Caco-2 (cell line): ENCODE data around the gene SPHK2. TPM values are rescaled to one million over a fixed set of nuclear protein-coding genes. Genes with fewer than 3 reads are reported as not detected.
A peak's percentile ranks its signal among the peaks of the same experiment; 100 is the strongest.

Experiments used
- BruUV-seq: library from RNA; stranded (reverse); fragments of 400-500 nt; replicated peaks from 2 replicates; lab custom pipeline; 2021; lab: Mats Ljungman, UMichigan
- CTCF ChIA-PET: fragments of 300-600 bp; sonication (Branson Sonifier 250); formaldehyde crosslinking; loops from one replicate; lab custom pipeline; 2022; ENCODE audit warnings: antibody characterized with exemption; lab: Charles Lee
- POLR2A ChIA-PET: fragments of 300-600 bp; sonication (Branson Sonifier 250); formaldehyde crosslinking; loops from one replicate; lab custom pipeline; 2022; ENCODE audit warnings: antibody characterized with exemption; lab: Charles Lee
- DNase-seq, 2 experiments: peaks; one replicate each; pipeline versions ENCODE4 v3.0.0 to v3.0.0-alpha.2; 2020 to 2022
- H3K27me3 ChIP-seq: replicated peaks from 2 replicates; pipeline ENCODE4 v1.6.0; 2011; ENCODE audit warnings: low read length; ENCODE audit not compliant: control insufficient read depth, insufficient read depth
- H3K36me3 ChIP-seq: 2 replicates; pipeline ENCODE4 v1.5.1; 2011; ENCODE audit warnings: low read length; ENCODE audit not compliant: control insufficient read depth, insufficient read depth
- H3K4me1 ChIP-seq: fragments of 250-450 bp; sonication (Bioruptor Pico); 2 replicates; pipeline ENCODE4 v1.5.1; 2020; ENCODE audit warnings: mild to moderate bottlenecking
- H3K4me3 ChIP-seq: 2 replicates; pipeline ENCODE4 v1.5.1; 2011; ENCODE audit warnings: low read depth, mild to moderate bottlenecking, control low read depth, low read length
- H3K9me3 ChIP-seq: fragments of 250-450 bp; sonication (Bioruptor Pico); 2 replicates; pipeline ENCODE4 v1.5.1; 2020; ENCODE audit warnings: mild to moderate bottlenecking, moderate library complexity
- H3K27ac Mint-ChIP-seq: one replicate; pipeline ENCODE4 v1.8.0; 2022; ENCODE audit warnings: mixed read lengths; ENCODE audit not compliant: unreplicated experiment
- H3K27me3 Mint-ChIP-seq: one replicate; pipeline ENCODE4 v1.8.0; 2022; ENCODE audit warnings: mixed read lengths; ENCODE audit not compliant: insufficient read depth, unreplicated experiment
- H3K36me3 Mint-ChIP-seq: one replicate; pipeline ENCODE4 v1.8.0; 2022; ENCODE audit warnings: mild to moderate bottlenecking, mixed read lengths; ENCODE audit not compliant: insufficient read depth, unreplicated experiment
- H3K4me1 Mint-ChIP-seq: one replicate; pipeline ENCODE4 v1.8.0; 2022; ENCODE audit warnings: low read depth, mixed read lengths; ENCODE audit not compliant: unreplicated experiment
- H3K4me3 Mint-ChIP-seq: one replicate; pipeline ENCODE4 v1.8.0; 2022; ENCODE audit warnings: mild to moderate bottlenecking, moderate library complexity, mixed read lengths; ENCODE audit not compliant: unreplicated experiment
- H3K9me3 Mint-ChIP-seq: one replicate; pipeline ENCODE4 v1.8.0; 2022; ENCODE audit warnings: mixed read lengths; ENCODE audit not compliant: unreplicated experiment
- intact Hi-C: fragments of 100-400 bp; cut with micrococcal nuclease; formaldehyde crosslinking; loops from one replicate; pipeline ENCODE4 v1.10.0; 2022; ENCODE audit not compliant: unreplicated experiment
- total RNA-seq: library from RNA; stranded (reverse); gene quantifications from 2 replicates; pipeline ENCODE4 v1.2.3, GENCODE V29; 2022
- TF ChIP-seq, protein P1 (sequence below), 2 experiments: fragments of 200-600 bp in 1 of 2; IDR thresholded peaks; 1 replicate in 1 of 2; 2 replicates in 1 of 2; pipeline versions ENCODE4 v1.5.1 to v1.8.0; 2011 to 2022; ENCODE audit warnings: antibody characterized with exemption in 1 of 2, control low read depth in 1 of 2, inconsistent platforms in 1 of 2, low read depth in 1 of 2, low read length in 1 of 2, mild to moderate bottlenecking in 1 of 2, moderate library complexity in 1 of 2; ENCODE audit not compliant: insufficient read depth in 1 of 2, severe bottlenecking in 1 of 2, unreplicated experiment in 1 of 2

Gene SPHK2
- total RNA-seq, 1 experiment from 2014 or later = 140 TPM

DNA sequence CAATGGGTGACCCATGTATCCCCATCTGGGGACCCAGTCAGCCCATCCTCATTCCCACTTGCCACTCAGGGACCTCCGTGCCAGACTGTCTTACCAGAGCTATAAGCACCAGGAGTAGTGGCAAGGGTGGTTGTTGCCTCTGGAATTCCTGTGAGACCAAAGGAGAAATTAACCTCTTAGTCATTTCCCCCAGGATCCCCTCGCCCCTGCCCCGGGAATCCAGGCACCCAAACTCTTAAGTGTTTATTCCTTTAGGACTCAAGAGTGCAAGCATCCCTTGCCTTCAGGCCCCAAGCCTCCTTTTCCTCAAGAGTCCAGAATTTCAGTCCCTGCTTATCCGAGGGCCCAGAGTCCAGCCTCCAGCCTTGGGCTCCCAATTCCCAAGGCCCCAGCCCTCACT, 44.4 kb downstream of the SPHK2 start:
- DNase-seq = no peak
- ChIA-PET CTCF (no interaction called here), POLR2A (no interaction called here)
- Histone ChIP-seq H3K9me3 (no peaks in the 10 kb centered on the region), H3K4me3 (no peak overlapping the region), H3K27me3 (no peaks in the 10 kb centered on the region), H3K4me1 (peaks cover 21% of the 10 kb centered on the region; the same call in 1 of the 2 replicates), H3K36me3 (no peaks in the 10 kb centered on the region)
- intact Hi-C loops = no loop called here
- no peak overlapping the region for H3K27ac Mint-ChIP-seq
- no peaks in the 10 kb centered on the region for H3K27me3 Mint-ChIP-seq
- peaks cover 7% of the 10 kb centered on the region for H3K4me1 Mint-ChIP-seq
- no peaks in the 10 kb centered on the region for H3K9me3 Mint-ChIP-seq
- no peak overlapping the region for H3K4me3 Mint-ChIP-seq
- no TSS peak for BruUV-seq
- H3K36me3 Mint-ChIP-seq = peaks cover 9% of the 10 kb centered on the region
- TF ChIP-seq, protein P1, sequence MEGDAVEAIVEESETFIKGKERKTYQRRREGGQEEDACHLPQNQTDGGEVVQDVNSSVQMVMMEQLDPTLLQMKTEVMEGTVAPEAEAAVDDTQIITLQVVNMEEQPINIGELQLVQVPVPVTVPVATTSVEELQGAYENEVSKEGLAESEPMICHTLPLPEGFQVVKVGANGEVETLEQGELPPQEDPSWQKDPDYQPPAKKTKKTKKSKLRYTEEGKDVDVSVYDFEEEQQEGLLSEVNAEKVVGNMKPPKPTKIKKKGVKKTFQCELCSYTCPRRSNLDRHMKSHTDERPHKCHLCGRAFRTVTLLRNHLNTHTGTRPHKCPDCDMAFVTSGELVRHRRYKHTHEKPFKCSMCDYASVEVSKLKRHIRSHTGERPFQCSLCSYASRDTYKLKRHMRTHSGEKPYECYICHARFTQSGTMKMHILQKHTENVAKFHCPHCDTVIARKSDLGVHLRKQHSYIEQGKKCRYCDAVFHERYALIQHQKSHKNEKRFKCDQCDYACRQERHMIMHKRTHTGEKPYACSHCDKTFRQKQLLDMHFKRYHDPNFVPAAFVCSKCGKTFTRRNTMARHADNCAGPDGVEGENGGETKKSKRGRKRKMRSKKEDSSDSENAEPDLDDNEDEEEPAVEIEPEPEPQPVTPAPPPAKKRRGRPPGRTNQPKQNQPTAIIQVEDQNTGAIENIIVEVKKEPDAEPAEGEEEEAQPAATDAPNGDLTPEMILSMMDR (IDR thresholded peaks at IDR 0.05; ENCODE audit: insufficient read depth in 1 of 2, low read depth in 1 of 2, low read length in 1 of 2, severe bottlenecking in 1 of 2, unreplicated experiment in 1 of 2) = no peak

DNA sequence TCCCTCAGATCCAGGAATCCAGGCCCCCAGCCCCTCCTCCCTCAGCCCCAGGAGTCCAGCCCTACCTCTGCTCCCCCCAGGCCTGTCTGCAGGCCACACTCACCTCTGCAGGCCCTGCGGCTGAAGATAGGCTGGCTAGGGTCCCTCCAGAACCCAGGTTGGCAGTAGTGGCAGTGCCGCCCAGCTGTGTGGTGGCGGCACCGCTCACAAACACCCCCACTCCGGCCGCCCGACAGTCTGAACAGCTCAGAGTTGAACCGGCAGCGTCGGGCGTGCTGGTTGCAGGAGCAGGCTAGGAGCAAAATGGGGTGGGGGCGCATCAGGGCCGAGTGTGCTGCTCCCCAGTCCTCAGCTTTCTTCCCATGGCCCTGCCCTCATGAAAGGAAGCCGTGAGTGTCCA, 45.2 kb downstream of the SPHK2 start:
- Mint-ChIP-seq H3K9me3 (peaks cover 3% of the 10 kb centered on the region), H3K36me3 (peaks cover 9% of the 10 kb centered on the region), H3K27ac (no peak overlapping the region), H3K27me3 (no peaks in the 10 kb centered on the region), H3K4me1 (peaks cover 7% of the 10 kb centered on the region), H3K4me3 (no peak overlapping the region)
- BruUV-seq = no TSS peak
- H3K36me3 ChIP-seq = no peaks in the 10 kb centered on the region
- H3K4me1 ChIP-seq = peaks cover 21% of the 10 kb centered on the region; the same call in 1 of the 2 replicates
- TF ChIP-seq, protein P1 (IDR thresholded peaks at IDR 0.05; ENCODE audit: insufficient read depth in 1 of 2, low read depth in 1 of 2, low read length in 1 of 2, severe bottlenecking in 1 of 2, unreplicated experiment in 1 of 2) = no peak
- CTCF ChIA-PET = no interaction called here
- H3K4me3 ChIP-seq = no peak overlapping the region
- POLR2A ChIA-PET = interaction anchor here (0.6 kb wide), 1 partner anchor 208 kb away, joined by 3 read pairs; the partner anchor contains the start of gene PPP1R15A
- H3K27me3 ChIP-seq = no peaks in the 10 kb centered on the region
- H3K9me3 ChIP-seq = no peaks in the 10 kb centered on the region
- DNase-seq = no peak
- intact Hi-C loops = no loop called here

DNA sequence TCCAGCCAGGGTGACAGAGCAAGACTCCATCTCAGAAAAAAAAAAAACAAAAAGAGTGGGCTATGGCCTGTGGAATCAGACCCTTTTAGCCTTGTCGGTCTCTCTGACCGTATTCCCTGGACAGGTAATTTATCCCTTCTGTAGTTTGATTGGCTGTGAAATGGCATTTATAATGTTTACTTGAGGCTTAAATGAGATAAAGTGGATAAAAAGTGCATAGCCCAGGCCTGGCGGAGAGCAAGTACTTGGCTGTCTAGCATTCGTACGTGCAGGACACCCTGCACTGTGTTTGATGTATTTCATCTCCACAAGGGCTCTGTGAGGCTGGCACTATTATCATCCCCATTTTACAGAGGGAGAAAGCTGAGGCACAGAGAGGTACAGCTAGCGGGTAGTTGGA, 46.5 kb downstream of the SPHK2 start:
- TF ChIP-seq, protein P1 (IDR thresholded peaks at IDR 0.05; ENCODE audit: insufficient read depth in 1 of 2, low read depth in 1 of 2, low read length in 1 of 2, severe bottlenecking in 1 of 2, unreplicated experiment in 1 of 2) = no peak
- H3K36me3 Mint-ChIP-seq = peaks cover 8% of the 10 kb centered on the region
- Histone ChIP-seq H3K4me1 (peaks cover 17% of the 10 kb centered on the region), H3K9me3 (no peaks in the 10 kb centered on the region), H3K4me3 (no peak overlapping the region), H3K27me3 (no peaks in the 10 kb centered on the region), H3K36me3 (no peaks in the 10 kb centered on the region)
- peak overlapping the region; percentile 69 for H3K27ac Mint-ChIP-seq
- H3K4me3 Mint-ChIP-seq = no peak overlapping the region
- intact Hi-C loops = no loop called here
- ChIA-PET POLR2A (no interaction called here), CTCF (no interaction called here)
- H3K27me3 Mint-ChIP-seq = no peaks in the 10 kb centered on the region
- peaks cover 7% of the 10 kb centered on the region for H3K4me1 Mint-ChIP-seq
- peak in 1 of 2 experiments; percentile 51 for DNase-seq
- BruUV-seq = no TSS peak
- peaks cover 11% of the 10 kb centered on the region for H3K9me3 Mint-ChIP-seq
